GM21529 (cell line): ENCODE data around the gene RBMY1B.
"Not testable (repeated sequence)": the region's sequence is repeated elsewhere in the genome, so short reads cannot be mapped to it uniquely, and the experiment has no call there.

Experiments used
- ATAC-seq: cut with Tn5 transposase; IDR thresholded peaks from one replicate; pipeline ENCODE4 v1.9.1; 2021; ENCODE audit not compliant: unreplicated experiment

Gene RBMY1B

GRCh38 chrY:21511038-21511437 is at the start of gene RBMY1B:
TSS of gene RBMY1B (plus strand) at chrY:21511338. CDS start at chrY:21513351, 2,013 bp downstream.
- not testable (repeated sequence) for ATAC-seq

- ATAC-seq, result not testable (repeated sequence)
Measured at GRCh38 chrY:21462915-21463314, 48.2 kb upstream of the RBMY1B start.

- ATAC-seq, result no peak
Measured at GRCh38 chrY:21482967-21483366, 28.2 kb upstream of the RBMY1B start.

GRCh38 chrY:21534579-21534978 is 23.4 kb downstream of the RBMY1B start, which contains the start of gene RBMY1A1:
TSS of gene RBMY1A1 (plus strand) at chrY:21534879. CDS start at chrY:21536892, 2,013 bp downstream.
- ATAC-seq, result not testable (repeated sequence)

- ATAC-seq, result not testable (repeated sequence)
Measured at GRCh38 chrY:21559316-21559984, 48.3 kb downstream of the RBMY1B start.
